EL (cell line): ENCODE measurements around the gene NHS.

Source experiments
- DNase-seq: peaks from one replicate; pipeline ENCODE4 v3.0.0-alpha.2; 2016

Gene NHS

GRCh38 chrX:17594693-17595092 lies 219.7 kb downstream of the NHS start:
- no peak for DNase-seq

DNA sequence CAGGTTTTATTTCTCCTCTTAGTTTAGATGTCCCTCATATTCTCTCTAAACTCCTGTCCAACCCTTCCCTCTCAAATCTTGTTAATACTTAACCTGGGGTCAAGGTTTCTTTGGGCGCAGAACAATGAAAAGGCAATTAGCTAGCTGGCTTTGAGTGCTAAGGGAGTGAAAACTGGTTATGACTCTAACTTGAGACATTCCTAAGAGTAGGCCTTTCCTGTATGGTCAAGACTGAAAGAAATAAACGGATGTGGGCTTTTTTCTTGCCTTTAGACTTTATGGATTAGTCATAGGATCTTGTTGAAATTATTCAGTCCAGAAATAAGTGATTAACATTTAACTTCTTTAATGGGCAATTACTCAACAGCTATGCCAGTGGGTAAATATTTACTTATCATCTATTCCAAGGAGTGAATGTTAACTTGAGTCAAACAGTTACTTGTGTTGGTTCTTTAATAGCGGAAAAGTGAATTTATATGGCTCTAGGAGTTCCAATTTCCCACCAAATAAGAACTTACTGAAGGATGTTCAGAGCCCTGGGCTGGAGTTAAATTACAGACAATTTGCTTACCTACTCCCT lies 220.5 kb downstream of the NHS start:
- DNase-seq = peak; percentile 64

DNA sequence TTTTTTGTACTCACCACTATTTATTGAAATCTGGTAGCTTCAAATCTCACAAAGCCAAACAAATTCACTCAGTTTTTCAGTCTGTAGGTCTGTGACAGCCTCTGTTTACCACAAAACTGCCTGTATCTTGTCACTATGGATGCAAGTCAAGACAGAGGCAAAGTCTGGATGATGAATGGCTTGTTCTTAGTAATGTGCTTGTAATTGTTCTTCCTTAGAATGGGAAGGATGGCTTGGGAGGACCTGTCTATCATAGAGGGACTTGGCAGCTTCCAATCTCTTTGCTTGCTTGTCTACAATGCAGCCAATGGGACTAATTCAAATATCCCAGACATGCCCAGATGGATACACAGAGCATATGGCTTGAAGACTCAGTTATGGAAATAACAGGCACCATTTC lies 221.1 kb downstream of the NHS start:
- peak; percentile 2 for DNase-seq

- peak; percentile 42 for DNase-seq
Measured at GRCh38 chrX:17596546-17597205, 221.7 kb downstream of the NHS start.

- no peak for DNase-seq
Measured at GRCh38 chrX:17597327-17597726, 222.3 kb downstream of the NHS start.

DNA sequence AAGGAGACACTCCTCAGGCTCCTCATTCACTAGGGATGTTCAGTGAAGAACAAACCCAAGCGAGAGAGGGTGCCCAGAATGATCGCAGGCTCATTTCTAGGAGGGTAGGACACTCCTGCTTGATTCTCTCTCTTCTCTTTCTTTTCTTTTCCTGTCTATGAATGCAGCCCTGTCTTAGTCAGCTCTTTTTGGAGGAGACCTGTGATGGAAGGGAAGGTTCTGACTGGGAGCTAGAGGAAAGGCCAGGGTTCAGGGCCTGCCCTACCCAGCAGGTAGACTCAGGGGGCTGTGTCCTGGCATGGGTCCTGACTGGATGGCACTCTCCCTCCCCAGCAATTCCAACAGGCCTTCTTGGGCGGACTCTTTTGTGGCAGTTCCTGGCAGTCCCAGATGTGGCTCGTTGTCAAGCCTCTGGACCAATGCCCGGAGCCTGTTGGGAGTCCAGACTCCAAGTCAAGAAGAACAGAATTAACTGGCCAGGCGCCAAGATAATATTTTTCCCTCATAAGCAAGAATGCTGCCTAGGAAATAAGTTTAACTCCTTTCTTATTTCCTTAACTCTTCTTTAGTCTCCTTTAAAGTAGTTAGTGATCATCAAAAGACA lies 222.9 kb downstream of the NHS start:
- DNase-seq = no peak

DNA sequence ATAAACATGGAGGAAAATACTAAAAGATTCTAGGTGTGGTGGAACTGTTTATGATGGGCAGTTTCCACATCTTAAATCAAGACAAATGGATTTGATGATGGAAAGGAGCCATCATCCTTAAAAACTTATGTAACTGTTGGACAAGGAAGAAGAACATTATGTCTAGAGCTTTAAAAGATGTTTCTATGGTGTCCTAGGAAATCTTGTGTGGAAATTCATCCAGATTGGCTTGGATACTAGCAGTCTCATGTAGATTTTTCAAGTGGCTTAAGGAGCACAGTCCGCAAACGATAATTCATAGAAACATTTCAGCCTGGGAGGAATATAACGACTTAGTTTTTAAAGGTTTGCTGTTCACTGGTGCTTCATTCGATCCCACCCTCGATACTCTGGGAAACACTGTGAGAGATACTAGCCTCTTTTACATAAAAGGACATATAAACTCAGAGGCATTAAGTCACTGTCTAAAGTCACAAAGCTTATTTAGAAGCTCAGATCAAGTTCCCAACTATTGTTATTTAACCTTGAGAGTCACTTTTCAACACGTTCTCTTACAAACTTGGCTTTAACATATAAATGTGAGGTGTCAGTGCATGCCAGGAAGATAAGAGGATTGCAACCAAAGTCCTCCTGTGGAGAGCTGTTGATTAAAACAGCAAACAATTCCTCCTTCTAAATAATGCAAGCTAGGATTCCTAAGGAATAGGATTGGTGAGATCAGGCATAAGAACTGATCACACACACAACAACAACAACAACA lies 226.6 kb downstream of the NHS start:
- DNase-seq = no peak

DNA sequence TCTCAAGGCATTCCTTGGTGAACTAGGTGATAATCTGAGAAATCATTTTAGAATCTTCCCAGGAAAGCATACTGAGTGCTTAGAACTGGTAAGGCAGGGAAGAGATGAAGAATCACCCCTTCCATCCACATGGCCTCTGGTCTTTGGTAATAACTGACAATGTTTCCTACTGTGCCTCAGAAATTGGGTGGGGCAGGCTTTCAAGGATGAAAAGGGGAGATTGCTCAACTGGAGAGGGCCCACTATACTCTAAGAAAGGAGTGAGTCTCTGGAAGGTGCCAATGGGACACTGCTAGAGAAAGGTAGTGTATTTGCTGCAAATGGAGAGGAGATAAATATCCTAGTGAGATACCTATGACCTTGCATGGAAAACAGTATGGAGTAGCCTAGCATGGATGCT lies 227.2 kb downstream of the NHS start:
- no peak for DNase-seq

- DNase-seq = no peak
Measured at GRCh38 chrX:17603196-17603595, 228.2 kb downstream of the NHS start.

- DNase-seq = no peak
Measured at GRCh38 chrX:17605676-17606075, 230.7 kb downstream of the NHS start.

DNA sequence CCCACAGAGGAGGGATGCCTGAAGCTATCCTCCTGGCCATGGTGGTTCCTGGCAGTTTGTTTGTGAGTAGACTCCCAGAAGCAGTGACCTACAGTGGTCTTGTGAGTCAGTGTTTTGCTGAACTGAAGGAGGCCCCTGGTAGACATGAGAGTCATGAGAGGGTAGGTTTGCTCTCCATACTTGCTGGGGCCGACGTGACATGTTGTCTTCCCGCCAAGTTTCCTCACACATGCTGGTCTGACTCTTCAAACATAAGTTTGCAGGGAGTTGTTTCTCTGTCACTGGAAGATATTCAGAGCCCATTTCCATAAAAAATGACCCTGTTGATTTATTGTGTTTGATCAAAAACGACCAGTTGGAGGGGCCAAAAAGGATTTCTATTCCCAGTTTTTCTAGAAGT lies 231.2 kb downstream of the NHS start:
- no peak for DNase-seq

DNA sequence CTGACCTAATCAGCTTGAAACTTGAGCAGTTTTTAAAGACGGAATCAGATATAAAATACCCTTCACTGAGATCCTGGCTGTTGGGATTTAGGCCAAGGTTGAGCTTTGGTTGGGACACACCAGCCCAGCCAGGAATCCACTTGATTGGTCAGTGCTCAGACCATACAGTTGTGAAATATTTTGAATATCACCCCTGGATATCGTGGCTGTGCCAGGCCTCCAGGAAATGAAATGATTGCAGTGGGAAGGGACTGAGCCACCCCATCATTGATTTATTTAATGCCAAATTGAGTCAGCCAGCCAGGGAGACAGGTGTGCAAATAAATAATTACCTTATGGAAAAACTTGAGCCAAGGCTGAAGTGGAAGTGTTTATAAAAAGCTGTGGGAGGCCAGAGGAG lies 233.9 kb downstream of the NHS start:
- no peak for DNase-seq

DNA sequence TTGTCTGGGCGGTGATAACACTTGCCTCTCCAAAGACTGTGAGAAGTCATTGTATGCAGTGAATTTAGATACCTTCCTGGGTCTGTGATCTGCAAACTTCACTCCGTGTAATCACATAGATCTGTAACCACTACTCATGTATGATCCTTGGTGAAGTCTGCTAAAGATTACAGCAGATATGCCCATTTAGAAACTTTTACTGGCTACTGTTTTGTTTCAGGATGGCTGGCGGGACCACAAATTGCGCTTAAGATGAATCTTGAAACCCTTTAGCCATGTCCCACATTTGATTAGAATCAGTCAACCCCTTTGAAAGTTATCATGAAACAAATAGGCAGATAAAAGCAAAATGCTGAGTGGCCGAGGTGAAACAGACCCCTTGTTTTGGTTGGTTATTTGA lies 235.8 kb downstream of the NHS start:
- no peak for DNase-seq

- peak; percentile 15 for DNase-seq
Measured at GRCh38 chrX:17613979-17614588, 239.1 kb downstream of the NHS start.

- DNase-seq = no peak
Measured at GRCh38 chrX:17616936-17617335, 241.9 kb downstream of the NHS start.

DNA sequence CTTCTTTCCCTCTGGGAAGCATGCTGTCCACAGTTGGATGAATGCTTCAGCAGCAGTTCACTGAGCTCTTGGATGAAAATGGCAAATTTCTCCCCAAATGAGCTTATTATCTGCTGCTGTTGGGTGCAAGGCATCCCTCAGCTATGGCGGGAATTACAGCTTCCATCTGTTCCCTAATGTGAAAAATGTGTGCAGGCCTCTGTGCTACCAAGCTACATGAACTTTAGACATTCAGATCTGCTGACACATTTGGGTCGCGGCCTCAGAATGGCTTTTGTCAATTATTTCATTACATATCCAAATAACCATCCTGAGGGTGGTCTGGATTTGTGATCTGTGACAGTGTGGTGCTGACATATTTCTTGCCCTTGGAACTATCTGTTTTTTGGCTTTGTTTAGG lies 242.8 kb downstream of the NHS start:
- DNase-seq = peak; percentile 8

- DNase-seq = peak; percentile 19
Measured at GRCh38 chrX:17621566-17622270, 246.7 kb downstream of the NHS start.

- DNase-seq = no peak
Measured at GRCh38 chrX:17622331-17622730, 247.3 kb downstream of the NHS start.

DNA sequence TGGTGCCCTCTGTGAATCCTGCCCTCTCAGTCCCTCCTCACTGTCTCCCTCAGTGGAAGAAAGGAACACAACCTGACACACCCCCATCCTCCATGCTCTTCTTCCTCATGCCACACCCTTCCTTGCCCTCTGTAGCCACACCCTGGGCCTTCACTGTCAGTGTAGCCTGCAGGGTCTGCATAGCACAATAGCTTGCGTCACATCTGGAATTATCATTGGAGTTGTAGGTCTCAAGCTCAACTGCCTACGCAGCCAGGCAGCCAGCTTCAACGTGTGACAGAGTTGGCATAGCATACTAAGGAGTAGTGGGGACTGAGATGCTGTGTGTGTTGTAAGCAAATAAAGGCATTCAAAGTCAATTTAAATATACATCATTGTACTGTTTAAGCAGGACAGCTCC lies 248.8 kb downstream of the NHS start:
- no peak for DNase-seq

GRCh38 chrX:17627026-17627425 lies 252.0 kb downstream of the NHS start:
- DNase-seq = no peak

GRCh38 chrX:17628976-17629375 lies 254.0 kb downstream of the NHS start:
- no peak for DNase-seq

- DNase-seq = no peak
Measured at GRCh38 chrX:17629519-17629918, 254.5 kb downstream of the NHS start.

- DNase-seq = no peak
Measured at GRCh38 chrX:17631647-17632046, 256.6 kb downstream of the NHS start.
